MM.1S (cell line): ENCODE measurements around the gene PAFAH1B1.

Experiments
- EZH2phosphoT487 ChIP-seq: fragments of 300-600 bp; sonication (generic); IDR thresholded peaks from 2 replicates; pipeline ENCODE4 v1.6.1; 2018; ENCODE audit warnings: antibody characterized with exemption, low read length
- TF ChIP-seq, protein P1 (sequence below): fragments of 300-600 bp; sonication (generic); IDR thresholded peaks from 2 replicates; pipeline ENCODE4 v1.5.1; 2016; ENCODE audit warnings: antibody characterized with exemption, low read length, mixed read lengths

DNA sequence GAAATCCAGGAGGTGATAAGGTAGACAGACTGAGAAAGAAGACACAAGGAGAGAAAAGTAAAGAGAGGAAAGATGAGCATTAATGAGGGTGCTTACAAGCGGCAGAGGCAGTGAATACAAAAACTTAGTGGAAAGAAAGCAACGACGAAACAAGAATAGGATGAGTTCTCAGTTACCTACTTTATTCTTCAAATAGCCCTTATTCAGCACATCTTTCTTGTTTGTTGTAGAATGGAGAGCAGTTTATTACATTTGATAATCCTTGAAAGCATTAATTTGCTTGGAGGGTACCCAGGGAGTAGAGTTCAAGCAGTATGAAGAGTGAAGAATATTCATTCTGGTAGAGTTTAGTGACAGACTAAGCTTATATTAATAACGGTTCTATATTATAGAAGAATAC is 22.4 kb downstream of the PAFAH1B1 start:
- TF ChIP-seq, protein P1, sequence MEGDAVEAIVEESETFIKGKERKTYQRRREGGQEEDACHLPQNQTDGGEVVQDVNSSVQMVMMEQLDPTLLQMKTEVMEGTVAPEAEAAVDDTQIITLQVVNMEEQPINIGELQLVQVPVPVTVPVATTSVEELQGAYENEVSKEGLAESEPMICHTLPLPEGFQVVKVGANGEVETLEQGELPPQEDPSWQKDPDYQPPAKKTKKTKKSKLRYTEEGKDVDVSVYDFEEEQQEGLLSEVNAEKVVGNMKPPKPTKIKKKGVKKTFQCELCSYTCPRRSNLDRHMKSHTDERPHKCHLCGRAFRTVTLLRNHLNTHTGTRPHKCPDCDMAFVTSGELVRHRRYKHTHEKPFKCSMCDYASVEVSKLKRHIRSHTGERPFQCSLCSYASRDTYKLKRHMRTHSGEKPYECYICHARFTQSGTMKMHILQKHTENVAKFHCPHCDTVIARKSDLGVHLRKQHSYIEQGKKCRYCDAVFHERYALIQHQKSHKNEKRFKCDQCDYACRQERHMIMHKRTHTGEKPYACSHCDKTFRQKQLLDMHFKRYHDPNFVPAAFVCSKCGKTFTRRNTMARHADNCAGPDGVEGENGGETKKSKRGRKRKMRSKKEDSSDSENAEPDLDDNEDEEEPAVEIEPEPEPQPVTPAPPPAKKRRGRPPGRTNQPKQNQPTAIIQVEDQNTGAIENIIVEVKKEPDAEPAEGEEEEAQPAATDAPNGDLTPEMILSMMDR: no peak
- no peak for TF ChIP-seq EZH2phosphoT487
